ENCODE measurements around the gene FBXL4. TPM values are rescaled to one million over a fixed set of nuclear protein-coding genes. Genes with fewer than 3 reads are reported as not detected.

FBXL4 gene
- total RNA-seq, 4 donors from 2014 or later = 16.4 to 35.0 (median 22.4) TPM

DNA sequence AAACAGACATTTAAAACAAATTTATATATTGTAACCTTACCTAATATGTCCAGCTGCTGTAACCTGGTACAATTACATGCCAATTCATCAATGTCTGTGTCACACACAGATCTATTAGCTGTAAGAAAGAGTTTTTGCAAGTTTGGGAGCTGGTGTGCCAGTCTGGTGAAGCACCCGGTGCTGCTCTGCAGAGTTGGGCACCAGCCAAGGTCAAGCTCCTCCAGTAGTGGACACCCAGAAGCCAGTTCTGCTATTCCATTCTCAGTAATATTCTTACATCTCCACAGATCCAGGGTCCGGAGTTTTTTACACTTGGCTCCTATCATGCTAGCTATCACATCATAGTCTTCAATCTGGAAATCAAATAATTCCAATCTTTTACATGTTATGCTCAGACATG lies 72.4 kb downstream of the FBXL4 start:
- intact Hi-C loops (cut with DNase I; ENCODE audit: low total_unique reads) = no loop called here
- peaks cover 0 to 16% of the 10 kb centered on the region in 2 donors for H3K36me3 ChIP-seq
- no peak for ATAC-seq

DNA sequence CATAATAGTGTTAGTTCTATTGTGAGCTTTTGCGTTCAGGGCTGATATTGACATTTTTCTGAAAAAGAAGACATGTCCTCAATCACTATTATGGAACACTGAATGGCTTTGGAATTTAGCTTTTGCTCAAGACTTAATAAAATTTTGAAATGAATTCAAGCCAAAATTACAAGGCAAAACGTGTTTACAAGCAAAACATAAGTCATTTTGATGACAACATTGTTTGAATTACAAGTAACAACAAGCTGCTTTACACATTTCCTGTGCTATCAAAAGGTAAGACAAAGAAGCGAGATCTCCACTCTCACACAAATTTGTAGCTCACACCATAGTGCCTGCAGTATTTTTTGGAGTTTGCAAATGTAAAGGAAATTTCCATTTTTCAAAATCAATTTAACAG lies 75.9 kb downstream of the FBXL4 start:
- no peak overlapping the region for H3K4me3 ChIP-seq
- TF ChIP-seq POLR2A (IDR thresholded peaks at IDR 0.05) = no peak
- TF ChIP-seq, protein P1, sequence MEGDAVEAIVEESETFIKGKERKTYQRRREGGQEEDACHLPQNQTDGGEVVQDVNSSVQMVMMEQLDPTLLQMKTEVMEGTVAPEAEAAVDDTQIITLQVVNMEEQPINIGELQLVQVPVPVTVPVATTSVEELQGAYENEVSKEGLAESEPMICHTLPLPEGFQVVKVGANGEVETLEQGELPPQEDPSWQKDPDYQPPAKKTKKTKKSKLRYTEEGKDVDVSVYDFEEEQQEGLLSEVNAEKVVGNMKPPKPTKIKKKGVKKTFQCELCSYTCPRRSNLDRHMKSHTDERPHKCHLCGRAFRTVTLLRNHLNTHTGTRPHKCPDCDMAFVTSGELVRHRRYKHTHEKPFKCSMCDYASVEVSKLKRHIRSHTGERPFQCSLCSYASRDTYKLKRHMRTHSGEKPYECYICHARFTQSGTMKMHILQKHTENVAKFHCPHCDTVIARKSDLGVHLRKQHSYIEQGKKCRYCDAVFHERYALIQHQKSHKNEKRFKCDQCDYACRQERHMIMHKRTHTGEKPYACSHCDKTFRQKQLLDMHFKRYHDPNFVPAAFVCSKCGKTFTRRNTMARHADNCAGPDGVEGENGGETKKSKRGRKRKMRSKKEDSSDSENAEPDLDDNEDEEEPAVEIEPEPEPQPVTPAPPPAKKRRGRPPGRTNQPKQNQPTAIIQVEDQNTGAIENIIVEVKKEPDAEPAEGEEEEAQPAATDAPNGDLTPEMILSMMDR (IDR thresholded peaks at IDR 0.05 in 4 of 5, conservative IDR thresholded peaks at IDR 0.05 in 1 of 5) = no peak
- intact Hi-C loops (cut with DNase I; ENCODE audit: low total_unique reads) = no loop called here

More for the DNA sequence above, 72.4 kb downstream of the FBXL4 start:
- H3K9me3 ChIP-seq = no peaks in the 10 kb centered on the region
- H3K27me3 ChIP-seq = no peaks in the 10 kb centered on the region
- DNase-seq = no peak
- in situ Hi-C loops (cut with MboI; ENCODE audit: low sequenced_read_pairs in 4 of 4) = no loop called here
- H3K27ac ChIP-seq = no peak overlapping the region
- no peak overlapping the region for H3K4me3 ChIP-seq
- TF ChIP-seq, protein P1 (IDR thresholded peaks at IDR 0.05 in 4 of 5, conservative IDR thresholded peaks at IDR 0.05 in 1 of 5) = no peak
- TF ChIP-seq POLR2A (IDR thresholded peaks at IDR 0.05) = no peak
- no peaks in the 10 kb centered on the region for H3K4me1 ChIP-seq

DNA sequence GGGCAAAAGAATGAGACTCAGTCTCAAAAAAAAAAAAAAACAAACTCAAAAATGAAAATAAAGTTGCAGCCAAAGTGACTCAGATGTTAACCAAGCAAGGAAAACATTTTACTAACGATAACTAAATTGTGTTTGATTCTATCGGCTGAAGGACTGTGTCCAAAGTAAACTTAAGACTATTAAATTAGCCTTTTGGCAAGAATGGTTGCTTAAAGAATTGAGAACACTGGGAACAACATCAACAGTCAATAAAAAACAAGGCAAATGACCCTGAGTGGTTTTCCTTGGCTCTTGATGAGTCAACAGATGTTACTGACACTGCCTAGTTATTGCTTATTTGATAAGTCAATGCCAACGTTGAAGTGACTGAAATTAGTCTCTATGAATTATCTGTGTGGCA lies 76.7 kb downstream of the FBXL4 start:
- Histone ChIP-seq H3K9me3 (no peaks in the 10 kb centered on the region), H3K27ac (no peak overlapping the region), H3K4me3 (no peak overlapping the region), H3K4me1 (no peaks in the 10 kb centered on the region), H3K36me3 (peaks cover 0 to 9% of the 10 kb centered on the region in 2 donors), H3K27me3 (no peaks in the 10 kb centered on the region)
- TF ChIP-seq, protein P1 (IDR thresholded peaks at IDR 0.05 in 4 of 5, conservative IDR thresholded peaks at IDR 0.05 in 1 of 5) = no peak
- TF ChIP-seq POLR2A (IDR thresholded peaks at IDR 0.05) = no peak
- ATAC-seq (no peak), DNase-seq (no peak)
- in situ Hi-C loops (cut with MboI; ENCODE audit: low sequenced_read_pairs in 4 of 4) (no loop called here), intact Hi-C loops (cut with DNase I; ENCODE audit: low total_unique reads) (no loop called here)

More for the DNA sequence above, 75.9 kb downstream of the FBXL4 start:
- ATAC-seq = no peak
- DNase-seq = no peak
- H3K36me3 ChIP-seq = peaks cover 0 to 16% of the 10 kb centered on the region in 2 donors
- no peaks in the 10 kb centered on the region for H3K27me3 ChIP-seq
- in situ Hi-C loops (cut with MboI; ENCODE audit: low sequenced_read_pairs in 4 of 4) = no loop called here
- no peaks in the 10 kb centered on the region for H3K4me1 ChIP-seq
- H3K27ac ChIP-seq = no peak overlapping the region
- no peaks in the 10 kb centered on the region for H3K9me3 ChIP-seq

DNA sequence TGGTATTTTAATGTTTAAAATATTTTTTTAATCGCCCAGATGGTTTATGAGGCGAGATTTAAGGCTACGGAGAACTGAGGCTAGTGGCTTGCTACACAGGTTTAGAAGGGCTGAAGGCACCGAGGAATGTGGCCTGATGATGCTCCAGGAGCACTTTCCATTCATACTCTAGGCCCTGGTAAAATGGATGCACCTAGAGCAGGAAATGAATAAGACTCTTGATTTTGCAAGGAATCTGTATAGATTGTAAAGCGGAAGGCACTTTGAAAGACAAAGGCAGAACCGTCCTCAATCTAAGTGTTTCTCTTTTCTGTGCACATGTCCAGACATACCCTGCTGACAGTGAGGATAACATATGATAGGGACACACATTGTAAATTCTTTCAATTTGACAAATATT lies 83.2 kb downstream of the FBXL4 start:
- no peak for ATAC-seq

More for the DNA sequence above, 83.2 kb downstream of the FBXL4 start:
- Histone ChIP-seq H3K9me3 (no peaks in the 10 kb centered on the region), H3K27me3 (no peaks in the 10 kb centered on the region), H3K36me3 (peaks cover 0 to 8% of the 10 kb centered on the region in 2 donors), H3K4me3 (no peak overlapping the region), H3K4me1 (no peaks in the 10 kb centered on the region), H3K27ac (no peak overlapping the region)
- TF ChIP-seq, protein P1 (IDR thresholded peaks at IDR 0.05 in 4 of 5, conservative IDR thresholded peaks at IDR 0.05 in 1 of 5) = no peak
- no peak for TF ChIP-seq POLR2A (IDR thresholded peaks at IDR 0.05)
- intact Hi-C loops (cut with DNase I; ENCODE audit: low total_unique reads) = no loop called here
- DNase-seq = no peak
- in situ Hi-C loops (cut with MboI; ENCODE audit: low sequenced_read_pairs in 4 of 4) = no loop called here

Measured in gastrocnemius medialis (tissue), 4 donors.